HepG2 (cell line): Measurements from ENCODE around the gene PLK5.

Experiments used
- BHLHE40 ChIP-seq: IDR thresholded peaks from 2 replicates; pipeline ENCODE4 v1.6.1; 2011; ENCODE audit warnings: low read length, improper control_type of control experiment
- REL ChIP-seq: sonication (generic); formaldehyde crosslinking; conservative IDR thresholded peaks from 2 replicates; pipeline ENCODE4 v1.8.0; 2022; ENCODE audit warnings: mild to moderate bottlenecking, missing genetic modification reagents, moderate library complexity
- RNF2 ChIP-seq: fragments of 450-650 bp; conservative IDR thresholded peaks from 2 replicates; pipeline ENCODE4 v1.6.1; 2016; ENCODE audit warnings: low read depth
- ZBTB42 ChIP-seq: sonication (generic); formaldehyde crosslinking; IDR thresholded peaks from 2 replicates; pipeline ENCODE4 v1.5.0; 2020; ENCODE audit warnings: mild to moderate bottlenecking, missing genetic modification reagents
- ZNF138 ChIP-seq: sonication (generic); formaldehyde crosslinking; IDR thresholded peaks from 2 replicates; pipeline ENCODE4 v1.5.0; 2020; ENCODE audit warnings: mild to moderate bottlenecking, low read depth, missing genetic modification reagents
- TF ChIP-seq, protein P1 (sequence below): sonication (generic); formaldehyde crosslinking; IDR thresholded peaks from 2 replicates; pipeline ENCODE4 v1.5.0; 2020; ENCODE audit warnings: mild to moderate bottlenecking, missing genetic modification reagents, moderate library complexity
- TF ChIP-seq, protein P2 (sequence below): sonication (generic); formaldehyde crosslinking; IDR thresholded peaks from 2 replicates; pipeline ENCODE4 v1.5.1; 2020; ENCODE audit warnings: missing genetic modification reagents, mild to moderate bottlenecking, borderline replicate concordance
- TF ChIP-seq, protein P3 (sequence below): sonication (generic); formaldehyde crosslinking; conservative IDR thresholded peaks from 2 replicates; pipeline ENCODE4 v1.4.0; 2020; ENCODE audit warnings: mild to moderate bottlenecking, missing genetic modification reagents, moderate library complexity
- TF ChIP-seq, protein P4 (sequence below): sonication (generic); formaldehyde crosslinking; IDR thresholded peaks from 2 replicates; pipeline ENCODE4 v1.4.0; 2020; ENCODE audit warnings: missing genetic modification reagents, borderline replicate concordance

DNA sequence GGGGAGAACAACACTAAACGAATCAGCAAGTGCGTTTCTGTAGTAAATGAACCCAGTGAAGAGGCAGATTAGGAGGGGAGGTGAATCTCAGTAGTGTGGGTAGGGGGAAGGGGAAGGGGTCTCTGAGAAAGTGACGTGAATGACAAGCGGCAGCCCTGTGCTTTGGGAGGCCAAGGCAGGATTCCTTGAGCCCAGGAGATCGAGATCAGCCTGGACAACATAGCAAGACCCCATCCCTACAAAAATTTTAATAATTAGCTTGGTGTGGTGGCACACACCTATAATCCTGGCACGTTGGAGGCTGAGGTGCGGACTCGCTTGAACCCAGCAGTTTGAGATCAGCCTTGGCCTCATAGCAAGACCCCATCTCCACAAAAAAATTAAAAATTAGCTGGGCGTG lies 8.1 kb downstream of the PLK5 start:
- TF ChIP-seq, protein P1, sequence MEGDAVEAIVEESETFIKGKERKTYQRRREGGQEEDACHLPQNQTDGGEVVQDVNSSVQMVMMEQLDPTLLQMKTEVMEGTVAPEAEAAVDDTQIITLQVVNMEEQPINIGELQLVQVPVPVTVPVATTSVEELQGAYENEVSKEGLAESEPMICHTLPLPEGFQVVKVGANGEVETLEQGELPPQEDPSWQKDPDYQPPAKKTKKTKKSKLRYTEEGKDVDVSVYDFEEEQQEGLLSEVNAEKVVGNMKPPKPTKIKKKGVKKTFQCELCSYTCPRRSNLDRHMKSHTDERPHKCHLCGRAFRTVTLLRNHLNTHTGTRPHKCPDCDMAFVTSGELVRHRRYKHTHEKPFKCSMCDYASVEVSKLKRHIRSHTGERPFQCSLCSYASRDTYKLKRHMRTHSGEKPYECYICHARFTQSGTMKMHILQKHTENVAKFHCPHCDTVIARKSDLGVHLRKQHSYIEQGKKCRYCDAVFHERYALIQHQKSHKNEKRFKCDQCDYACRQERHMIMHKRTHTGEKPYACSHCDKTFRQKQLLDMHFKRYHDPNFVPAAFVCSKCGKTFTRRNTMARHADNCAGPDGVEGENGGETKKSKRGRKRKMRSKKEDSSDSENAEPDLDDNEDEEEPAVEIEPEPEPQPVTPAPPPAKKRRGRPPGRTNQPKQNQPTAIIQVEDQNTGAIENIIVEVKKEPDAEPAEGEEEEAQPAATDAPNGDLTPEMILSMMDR (CRISPR knock-in tag) = no peak
- TF ChIP-seq, protein P2, sequence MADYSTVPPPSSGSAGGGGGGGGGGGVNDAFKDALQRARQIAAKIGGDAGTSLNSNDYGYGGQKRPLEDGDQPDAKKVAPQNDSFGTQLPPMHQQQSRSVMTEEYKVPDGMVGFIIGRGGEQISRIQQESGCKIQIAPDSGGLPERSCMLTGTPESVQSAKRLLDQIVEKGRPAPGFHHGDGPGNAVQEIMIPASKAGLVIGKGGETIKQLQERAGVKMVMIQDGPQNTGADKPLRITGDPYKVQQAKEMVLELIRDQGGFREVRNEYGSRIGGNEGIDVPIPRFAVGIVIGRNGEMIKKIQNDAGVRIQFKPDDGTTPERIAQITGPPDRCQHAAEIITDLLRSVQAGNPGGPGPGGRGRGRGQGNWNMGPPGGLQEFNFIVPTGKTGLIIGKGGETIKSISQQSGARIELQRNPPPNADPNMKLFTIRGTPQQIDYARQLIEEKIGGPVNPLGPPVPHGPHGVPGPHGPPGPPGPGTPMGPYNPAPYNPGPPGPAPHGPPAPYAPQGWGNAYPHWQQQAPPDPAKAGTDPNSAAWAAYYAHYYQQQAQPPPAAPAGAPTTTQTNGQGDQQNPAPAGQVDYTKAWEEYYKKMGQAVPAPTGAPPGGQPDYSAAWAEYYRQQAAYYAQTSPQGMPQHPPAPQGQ = no peak
- TF ChIP-seq RNF2 (no peak), BHLHE40 (no peak), ZNF138 (no peak), REL (CRISPR knock-in tag) (no peak), ZBTB42 (no peak)
- TF ChIP-seq, protein P3, sequence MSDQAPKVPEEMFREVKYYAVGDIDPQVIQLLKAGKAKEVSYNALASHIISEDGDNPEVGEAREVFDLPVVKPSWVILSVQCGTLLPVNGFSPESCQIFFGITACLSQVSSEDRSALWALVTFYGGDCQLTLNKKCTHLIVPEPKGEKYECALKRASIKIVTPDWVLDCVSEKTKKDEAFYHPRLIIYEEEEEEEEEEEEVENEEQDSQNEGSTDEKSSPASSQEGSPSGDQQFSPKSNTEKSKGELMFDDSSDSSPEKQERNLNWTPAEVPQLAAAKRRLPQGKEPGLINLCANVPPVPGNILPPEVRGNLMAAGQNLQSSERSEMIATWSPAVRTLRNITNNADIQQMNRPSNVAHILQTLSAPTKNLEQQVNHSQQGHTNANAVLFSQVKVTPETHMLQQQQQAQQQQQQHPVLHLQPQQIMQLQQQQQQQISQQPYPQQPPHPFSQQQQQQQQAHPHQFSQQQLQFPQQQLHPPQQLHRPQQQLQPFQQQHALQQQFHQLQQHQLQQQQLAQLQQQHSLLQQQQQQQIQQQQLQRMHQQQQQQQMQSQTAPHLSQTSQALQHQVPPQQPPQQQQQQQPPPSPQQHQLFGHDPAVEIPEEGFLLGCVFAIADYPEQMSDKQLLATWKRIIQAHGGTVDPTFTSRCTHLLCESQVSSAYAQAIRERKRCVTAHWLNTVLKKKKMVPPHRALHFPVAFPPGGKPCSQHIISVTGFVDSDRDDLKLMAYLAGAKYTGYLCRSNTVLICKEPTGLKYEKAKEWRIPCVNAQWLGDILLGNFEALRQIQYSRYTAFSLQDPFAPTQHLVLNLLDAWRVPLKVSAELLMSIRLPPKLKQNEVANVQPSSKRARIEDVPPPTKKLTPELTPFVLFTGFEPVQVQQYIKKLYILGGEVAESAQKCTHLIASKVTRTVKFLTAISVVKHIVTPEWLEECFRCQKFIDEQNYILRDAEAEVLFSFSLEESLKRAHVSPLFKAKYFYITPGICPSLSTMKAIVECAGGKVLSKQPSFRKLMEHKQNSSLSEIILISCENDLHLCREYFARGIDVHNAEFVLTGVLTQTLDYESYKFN (CRISPR knock-in tag) = no peak
- TF ChIP-seq, protein P4, sequence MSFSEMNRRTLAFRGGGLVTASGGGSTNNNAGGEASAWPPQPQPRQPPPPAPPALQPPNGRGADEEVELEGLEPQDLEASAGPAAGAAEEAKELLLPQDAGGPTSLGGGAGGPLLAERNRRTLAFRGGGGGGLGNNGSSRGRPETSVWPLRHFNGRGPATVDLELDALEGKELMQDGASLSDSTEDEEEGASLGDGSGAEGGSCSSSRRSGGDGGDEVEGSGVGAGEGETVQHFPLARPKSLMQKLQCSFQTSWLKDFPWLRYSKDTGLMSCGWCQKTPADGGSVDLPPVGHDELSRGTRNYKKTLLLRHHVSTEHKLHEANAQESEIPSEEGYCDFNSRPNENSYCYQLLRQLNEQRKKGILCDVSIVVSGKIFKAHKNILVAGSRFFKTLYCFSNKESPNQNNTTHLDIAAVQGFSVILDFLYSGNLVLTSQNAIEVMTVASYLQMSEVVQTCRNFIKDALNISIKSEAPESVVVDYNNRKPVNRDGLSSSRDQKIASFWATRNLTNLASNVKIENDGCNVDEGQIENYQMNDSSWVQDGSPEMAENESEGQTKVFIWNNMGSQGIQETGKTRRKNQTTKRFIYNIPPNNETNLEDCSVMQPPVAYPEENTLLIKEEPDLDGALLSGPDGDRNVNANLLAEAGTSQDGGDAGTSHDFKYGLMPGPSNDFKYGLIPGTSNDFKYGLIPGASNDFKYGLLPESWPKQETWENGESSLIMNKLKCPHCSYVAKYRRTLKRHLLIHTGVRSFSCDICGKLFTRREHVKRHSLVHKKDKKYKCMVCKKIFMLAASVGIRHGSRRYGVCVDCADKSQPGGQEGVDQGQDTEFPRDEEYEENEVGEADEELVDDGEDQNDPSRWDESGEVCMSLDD (CRISPR knock-in tag) = no peak
